Measurements from ENCODE around the gene CDC14A.
"Not testable (repeated sequence)": the region's sequence is repeated elsewhere in the genome, so short reads cannot be mapped to it uniquely, and the experiment has no call there.

CDC14A gene

GRCh38 chr1:100362821-100363466, 10.6 kb downstream of the CDC14A start:
- no peak for TF ChIP-seq CTCF (conservative IDR thresholded peaks at IDR 0.05; ENCODE audit: low read depth, low read length)
- no peak for DNase-seq (ENCODE audit: low read depth)
- H3K4me3 ChIP-seq (ENCODE audit: low read length), result no peak overlapping the region

GRCh38 chr1:100363831-100364230, 11.5 kb downstream of the CDC14A start:
- no peak overlapping the region for H3K4me3 ChIP-seq (ENCODE audit: low read length)
- TF ChIP-seq CTCF (conservative IDR thresholded peaks at IDR 0.05; ENCODE audit: low read depth, low read length), result no peak
- DNase-seq (ENCODE audit: low read depth), result no peak

GRCh38 chr1:100364697-100365096, 12.4 kb downstream of the CDC14A start:
- TF ChIP-seq CTCF (conservative IDR thresholded peaks at IDR 0.05; ENCODE audit: low read depth, low read length), result no peak
- no peak for DNase-seq (ENCODE audit: low read depth)
- H3K4me3 ChIP-seq (ENCODE audit: low read length), result no peak overlapping the region

GRCh38 chr1:100366209-100366525, 13.9 kb downstream of the CDC14A start:
- no peak overlapping the region for H3K4me3 ChIP-seq (ENCODE audit: low read length)
- TF ChIP-seq CTCF (conservative IDR thresholded peaks at IDR 0.05; ENCODE audit: low read depth, low read length), result no peak
- no peak for DNase-seq (ENCODE audit: low read depth)

- DNase-seq (ENCODE audit: low read depth); H3K4me3 ChIP-seq (ENCODE audit: low read length): not testable (repeated sequence)
Measured at GRCh38 chr1:100369339-100369738, 17.0 kb downstream of the CDC14A start.

- DNase-seq (ENCODE audit: low read depth); H3K4me3 ChIP-seq (ENCODE audit: low read length): not testable (repeated sequence)
Measured at GRCh38 chr1:100373953-100374352, 21.6 kb downstream of the CDC14A start.

- H3K4me3 ChIP-seq (ENCODE audit: low read length); DNase-seq (ENCODE audit: low read depth): not testable (repeated sequence)
Measured at GRCh38 chr1:100376890-100377289, 24.6 kb downstream of the CDC14A start.

- no peak for TF ChIP-seq CTCF (conservative IDR thresholded peaks at IDR 0.05; ENCODE audit: low read depth, low read length)
- DNase-seq (ENCODE audit: low read depth), result no peak
- H3K4me3 ChIP-seq (ENCODE audit: low read length), result no peak overlapping the region
Measured at GRCh38 chr1:100377590-100378361, 25.5 kb downstream of the CDC14A start.
